WTC11 (cell line): Measurements from ENCODE around the gene CEACAM19. TPM values are rescaled to one million over a fixed set of nuclear protein-coding genes. Genes with fewer than 3 reads are reported as not detected.

ENCODE experiments used
- ATAC-seq: fragments of 200-7000 bp; cut with Tn5 transposase; 2 replicates; pipeline ENCODE4 v1.10.0; 2021; ENCODE audit warnings: mild to moderate bottlenecking, moderate library complexity
- CTCF ChIA-PET: fragments of 300-600 bp; sonication (Branson Sonifier 250); formaldehyde crosslinking; loops from one replicate; lab custom pipeline; 2021; ENCODE audit warnings: antibody characterized with exemption; lab: Charles Lee
- POLR2A ChIA-PET: fragments of 350-600 bp; sonication (Branson Sonifier 250); formaldehyde crosslinking; loops from one replicate; lab custom pipeline; 2021; ENCODE audit warnings: antibody characterized with exemption; lab: Charles Lee
- DNase-seq: peaks from one replicate; pipeline ENCODE4 v3.0.0; 2021; ENCODE audit warnings: low spot score
- H3K27ac Mint-ChIP-seq: 2 replicates; pipeline ENCODE4 v1.8.0; 2021; ENCODE audit warnings: mixed read lengths
- H3K27me3 Mint-ChIP-seq: 2 replicates; pipeline ENCODE4 v1.8.0; 2021; ENCODE audit warnings: low read depth, mild to moderate bottlenecking, moderate library complexity, mixed read lengths
- H3K36me3 Mint-ChIP-seq: 2 replicates; pipeline ENCODE4 v1.8.0; 2021; ENCODE audit warnings: mixed read lengths
- H3K4me1 Mint-ChIP-seq: 2 replicates; pipeline ENCODE4 v1.8.0; 2022; ENCODE audit warnings: mixed read lengths
- H3K4me3 Mint-ChIP-seq: 2 replicates; pipeline ENCODE4 v1.8.0; 2021; ENCODE audit warnings: mild to moderate bottlenecking, moderate library complexity, mixed read lengths
- H3K9me3 Mint-ChIP-seq: 2 replicates; pipeline ENCODE4 v1.8.0; 2021; ENCODE audit warnings: mixed read lengths
- ATF1 ChIP-seq: sonication (generic); formaldehyde crosslinking; IDR thresholded peaks from 2 replicates; pipeline ENCODE4 v1.8.1; 2023; ENCODE audit warnings: mild to moderate bottlenecking, moderate library complexity, missing genetic modification reagents
- CBFB ChIP-seq: sonication (generic); formaldehyde crosslinking; IDR thresholded peaks from 2 replicates; pipeline ENCODE4 v1.8.1; 2022; ENCODE audit warnings: mild to moderate bottlenecking, low read depth, missing genetic modification reagents
- CREM ChIP-seq: sonication (generic); formaldehyde crosslinking; IDR thresholded peaks from 2 replicates; pipeline ENCODE4 v1.8.1; 2022; ENCODE audit warnings: mild to moderate bottlenecking, missing genetic modification reagents, moderate library complexity
- E2F4 ChIP-seq: sonication (generic); formaldehyde crosslinking; IDR thresholded peaks from 2 replicates; pipeline ENCODE4 v1.8.1; 2022; ENCODE audit warnings: low read depth, mild to moderate bottlenecking, moderate library complexity, missing genetic modification reagents, borderline replicate concordance
- ERG ChIP-seq: fragments of 250-450 bp; sonication (Bioruptor Pico); IDR thresholded peaks from 2 replicates; pipeline ENCODE4 v1.8.0; 2021; ENCODE audit warnings: mild to moderate bottlenecking
- ESRRA ChIP-seq: sonication (generic); formaldehyde crosslinking; IDR thresholded peaks from 2 replicates; pipeline ENCODE4 v1.8.1; 2022; ENCODE audit warnings: mild to moderate bottlenecking, missing genetic modification reagents, borderline replicate concordance
- FOXP1 ChIP-seq: sonication (generic); formaldehyde crosslinking; IDR thresholded peaks from 2 replicates; pipeline ENCODE4 v1.8.0; 2022; ENCODE audit warnings: missing genetic modification reagents, mild to moderate bottlenecking, moderate library complexity, borderline replicate concordance
- IRF2 ChIP-seq: sonication (generic); formaldehyde crosslinking; IDR thresholded peaks from 2 replicates; pipeline ENCODE4 v1.8.0; 2022; ENCODE audit warnings: low read depth, missing genetic modification reagents, borderline replicate concordance
- JAZF1 ChIP-seq: fragments of 250-450 bp; sonication (Bioruptor Pico); IDR thresholded peaks from 2 replicates; pipeline ENCODE4 v1.9.0; 2021; ENCODE audit warnings: moderate library complexity, mild to moderate bottlenecking, inconsistent platforms
- JUN ChIP-seq: sonication (generic); formaldehyde crosslinking; IDR thresholded peaks from 2 replicates; pipeline ENCODE4 v1.8.0; 2023; ENCODE audit warnings: mild to moderate bottlenecking, missing genetic modification reagents
- MAX ChIP-seq: sonication (generic); formaldehyde crosslinking; IDR thresholded peaks from 2 replicates; pipeline ENCODE4 v1.8.0; 2022; ENCODE audit warnings: mild to moderate bottlenecking, missing genetic modification reagents
- MYBL2 ChIP-seq: sonication (generic); formaldehyde crosslinking; IDR thresholded peaks from 2 replicates; pipeline ENCODE4 v1.8.1; 2023; ENCODE audit warnings: mild to moderate bottlenecking, moderate library complexity, missing genetic modification reagents
- NFE2L1 ChIP-seq: sonication (generic); formaldehyde crosslinking; IDR thresholded peaks from 2 replicates; pipeline ENCODE4 v1.8.1; 2023; ENCODE audit warnings: missing genetic modification reagents
- NR2C2 ChIP-seq: sonication (generic); formaldehyde crosslinking; IDR thresholded peaks from 2 replicates; pipeline ENCODE4 v1.8.0; 2022; ENCODE audit warnings: mild to moderate bottlenecking, missing genetic modification reagents
- SMAD3 ChIP-seq: sonication (generic); formaldehyde crosslinking; IDR thresholded peaks from 2 replicates; pipeline ENCODE4 v1.8.0; 2022; ENCODE audit warnings: missing genetic modification reagents, mild to moderate bottlenecking, borderline replicate concordance
- SOX15 ChIP-seq: fragments of 250-450 bp; sonication (Bioruptor Pico); IDR thresholded peaks from 2 replicates; pipeline ENCODE4 v1.9.0; 2021; ENCODE audit warnings: mild to moderate bottlenecking
- SP1 ChIP-seq: sonication (generic); formaldehyde crosslinking; conservative IDR thresholded peaks from 2 replicates; pipeline ENCODE4 v1.8.1; 2022; ENCODE audit warnings: missing genetic modification reagents
- USF1 ChIP-seq: sonication (generic); formaldehyde crosslinking; IDR thresholded peaks from 2 replicates; pipeline ENCODE4 v1.8.0; 2022; ENCODE audit warnings: mild to moderate bottlenecking, missing genetic modification reagents
- USF2 ChIP-seq: sonication (generic); formaldehyde crosslinking; IDR thresholded peaks from 2 replicates; pipeline ENCODE4 v1.8.1; 2023; ENCODE audit warnings: mild to moderate bottlenecking, missing genetic modification reagents, moderate library complexity
- ZBTB21 ChIP-seq: sonication (generic); formaldehyde crosslinking; IDR thresholded peaks from 2 replicates; pipeline ENCODE4 v1.8.1; 2023; ENCODE audit warnings: mild to moderate bottlenecking, missing genetic modification reagents, borderline replicate concordance
- ZNF219 ChIP-seq: sonication (generic); formaldehyde crosslinking; IDR thresholded peaks from 2 replicates; pipeline ENCODE4 v1.8.0; 2023; ENCODE audit warnings: missing genetic modification reagents, mild to moderate bottlenecking, borderline replicate concordance
- ZNF396 ChIP-seq: fragments of 250-450 bp; sonication (Bioruptor Pico); IDR thresholded peaks from 2 replicates; pipeline ENCODE4 v1.8.0; 2021; ENCODE audit warnings: mild to moderate bottlenecking, moderate library complexity, borderline replicate concordance
- ZNF512 ChIP-seq: sonication (generic); formaldehyde crosslinking; IDR thresholded peaks from 2 replicates; pipeline ENCODE4 v1.8.1; 2022; ENCODE audit warnings: missing genetic modification reagents, borderline replicate concordance
- ZSCAN18 ChIP-seq: fragments of 250-450 bp; sonication (Bioruptor Pico); IDR thresholded peaks from 2 replicates; pipeline ENCODE4 v2.1.2; 2022; ENCODE audit warnings: mild to moderate bottlenecking, moderate library complexity
- total RNA-seq: library from RNA; stranded (reverse); gene quantifications from 3 replicates; pipeline ENCODE4 v1.2.3, GENCODE V29; 2021

Gene CEACAM19
- total RNA-seq, 1 experiment from 2014 or later = 2.9 TPM

- no peak for TF ChIP-seq ZNF512
- no peak for TF ChIP-seq JUN (CRISPR knock-in tag)
- no peak for TF ChIP-seq ESRRA
- no peak for TF ChIP-seq SOX15 (CRISPR knock-in tag)
- no peak for TF ChIP-seq ERG (CRISPR knock-in tag)
- TF ChIP-seq MAX (CRISPR knock-in tag) = no peak
- no peak for TF ChIP-seq NFE2L1 (CRISPR knock-in tag)
- TF ChIP-seq E2F4 (CRISPR knock-in tag) = no peak
- TF ChIP-seq CBFB = no peak
- TF ChIP-seq ATF1 (CRISPR knock-in tag) = no peak
- TF ChIP-seq ZNF219 (CRISPR knock-in tag) = no peak
- no peak for TF ChIP-seq ZNF396 (CRISPR knock-in tag)
- TF ChIP-seq IRF2 = no peak
Measured at GRCh38 chr19:44627631-44628030, 43.7 kb upstream of the CEACAM19 start (continued).

GRCh38 chr19:44628793-44629192 lies 42.5 kb upstream of the CEACAM19 start:
- Mint-ChIP-seq H3K9me3 (0 out of 2 replicates have a peak, but pooled peaks cover 5% of the 10 kb centered on the region), H3K27me3 (peaks cover 6% of the 10 kb centered on the region), H3K36me3 (no peaks in the 10 kb centered on the region), H3K4me3 (no peak overlapping the region), H3K27ac (no peak overlapping the region), H3K4me1 (peaks cover 15% of the 10 kb centered on the region)
- ATAC-seq (no peak), DNase-seq (no peak)
- ChIA-PET POLR2A (no interaction called here), CTCF (no interaction called here)
- TF ChIP-seq FOXP1 (no peak), JAZF1 (CRISPR knock-in tag) (no peak), USF2 (CRISPR knock-in tag) (no peak), MYBL2 (CRISPR knock-in tag) (no peak), ZNF219 (CRISPR knock-in tag) (no peak), SP1 (CRISPR knock-in tag) (no peak), CREM (CRISPR knock-in tag) (no peak), NR2C2 (no peak), USF1 (CRISPR knock-in tag) (no peak), ZBTB21 (no peak), ZSCAN18 (CRISPR knock-in tag) (no peak), ZNF512 (no peak), SMAD3 (CRISPR knock-in tag) (no peak), NFE2L1 (CRISPR knock-in tag) (no peak)
